Ishikawa (cell line): ENCODE results near the gene SYT15.

ENCODE experiments used
- CEBPB ChIP-seq: IDR thresholded peaks from 2 replicates; pipeline ENCODE4 v1.6.1; 2012
- CREB1 ChIP-seq: IDR thresholded peaks from 2 replicates; pipeline ENCODE4 v1.6.1; 2012; ENCODE audit warnings: low read depth
- EGR1 ChIP-seq: IDR thresholded peaks from 2 replicates; pipeline ENCODE4 v1.6.1; 2012
- EP300 ChIP-seq: IDR thresholded peaks from 2 replicates; pipeline ENCODE4 v1.6.1; 2012; ENCODE audit warnings: borderline replicate concordance
- FOXM1 ChIP-seq: IDR thresholded peaks from 2 replicates; pipeline ENCODE4 v1.6.1; 2012; ENCODE audit warnings: low read depth, borderline replicate concordance
- MAX ChIP-seq: IDR thresholded peaks from 2 replicates; pipeline ENCODE4 v1.6.1; 2012
- NFIC ChIP-seq: IDR thresholded peaks from 2 replicates; pipeline ENCODE4 v1.6.1; 2012
- RAD21 ChIP-seq: IDR thresholded peaks from 2 replicates; pipeline ENCODE4 v1.6.1; 2012; ENCODE audit warnings: low read depth
- REST ChIP-seq: IDR thresholded peaks from 2 replicates; pipeline ENCODE4 v1.6.1; 2012; ENCODE audit warnings: low read depth, mild to moderate bottlenecking
- TAF1 ChIP-seq: IDR thresholded peaks from 2 replicates; pipeline ENCODE4 v1.6.1; 2012; ENCODE audit warnings: low read depth, mild to moderate bottlenecking
- TCF12 ChIP-seq: IDR thresholded peaks from 2 replicates; pipeline ENCODE4 v1.6.1; 2012; ENCODE audit warnings: low read depth
- TEAD4 ChIP-seq: IDR thresholded peaks from 2 replicates; pipeline ENCODE4 v1.6.1; 2012
- USF1 ChIP-seq: IDR thresholded peaks from 2 replicates; pipeline ENCODE4 v1.6.1; 2012
- YY1 ChIP-seq: IDR thresholded peaks from 2 replicates; pipeline ENCODE4 v1.6.1; 2012; ENCODE audit warnings: low read depth
- ZBTB7A ChIP-seq: IDR thresholded peaks from 2 replicates; pipeline ENCODE4 v1.6.1; 2012; ENCODE audit warnings: low read depth

The SYT15 gene

GRCh38 chr10:46546591-46547540 is 32.1 kb upstream of the SYT15 start:
- no peak for TF ChIP-seq CEBPB
- TF ChIP-seq USF1, result no peak
- TF ChIP-seq EP300, result no peak
- TF ChIP-seq TAF1, result no peak
- TF ChIP-seq YY1, result no peak
- TF ChIP-seq NFIC, result no peak
- TF ChIP-seq FOXM1, result no peak
- no peak for TF ChIP-seq TEAD4
- TF ChIP-seq TCF12, result no peak
- no peak for TF ChIP-seq EGR1
- TF ChIP-seq REST, result no peak
- no peak for TF ChIP-seq CREB1
- no peak for TF ChIP-seq ZBTB7A
- no peak for TF ChIP-seq RAD21
- no peak for TF ChIP-seq MAX

DNA sequence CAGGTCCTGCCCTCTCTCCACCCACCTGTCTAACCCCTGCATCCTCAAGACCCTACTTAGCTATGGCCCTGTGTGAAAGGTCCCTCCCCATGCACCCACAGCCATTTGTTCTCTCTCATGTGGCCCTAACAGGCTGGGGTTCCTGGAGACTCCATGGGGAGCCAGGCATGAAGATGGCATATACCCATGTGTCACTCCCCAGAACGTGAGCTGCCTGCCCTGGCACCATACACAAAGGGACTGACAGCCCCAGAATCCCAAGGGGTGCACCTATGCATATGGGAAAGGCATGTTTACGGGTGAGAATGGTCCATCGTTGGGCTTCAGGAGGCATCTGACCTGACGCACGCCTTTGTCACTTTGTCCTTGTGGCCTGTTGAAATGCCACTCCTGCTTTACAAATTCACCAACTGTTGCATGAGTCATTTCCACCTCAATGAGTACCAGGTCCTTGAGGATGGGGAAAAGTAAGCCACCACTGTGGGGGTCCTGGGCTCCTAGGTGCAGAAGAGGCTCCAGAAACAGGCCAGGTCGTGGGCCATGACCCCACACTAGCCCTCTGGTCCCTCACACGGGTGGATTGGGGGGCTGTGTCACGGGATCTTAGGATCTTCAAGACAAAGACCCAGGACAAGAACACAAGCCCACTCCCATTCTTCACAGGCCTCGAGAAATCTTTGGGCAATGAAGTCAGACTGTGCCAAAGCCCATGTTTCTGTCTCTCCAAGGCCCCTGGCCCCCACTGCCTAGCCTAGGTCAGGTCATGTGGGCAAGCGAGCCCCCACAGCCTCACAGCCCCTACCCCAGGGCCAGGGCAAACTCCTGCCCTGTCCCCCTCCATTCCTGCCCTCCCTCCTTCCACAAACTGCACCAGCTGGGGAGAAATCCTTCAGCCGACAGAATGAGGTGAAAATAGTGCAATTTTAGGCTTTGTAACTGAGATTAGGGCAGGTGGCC is 31.1 kb upstream of the SYT15 start:
- TF ChIP-seq USF1 (no peak), ZBTB7A (no peak), TAF1 (no peak), EGR1 (no peak)

DNA sequence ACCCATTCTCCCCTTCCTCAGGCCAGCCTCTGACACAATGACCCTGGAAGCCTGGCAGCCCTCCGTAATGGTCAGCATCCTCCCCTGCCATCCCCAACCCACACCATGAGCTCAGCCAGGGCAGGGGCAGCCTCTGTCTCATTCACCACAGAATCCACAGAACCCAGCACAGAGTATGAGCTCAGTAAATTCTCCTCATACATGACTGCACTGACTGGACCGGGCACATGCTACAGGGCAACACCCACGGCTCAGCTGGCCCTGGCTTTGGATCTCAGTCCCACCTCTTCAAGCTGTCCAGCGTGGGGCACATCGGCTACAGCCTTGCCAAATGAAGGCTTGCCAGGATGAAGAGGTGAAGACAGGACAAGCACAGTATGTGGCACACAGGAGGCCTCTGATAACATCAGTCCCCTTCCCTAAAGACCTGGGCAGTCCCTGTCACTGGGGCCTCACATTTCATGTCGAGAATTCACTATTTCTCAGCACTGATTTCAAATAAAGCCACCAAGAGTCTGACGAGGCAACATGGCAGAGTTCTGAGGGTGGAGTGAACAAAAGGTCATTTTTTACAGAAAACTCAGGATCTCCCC is 30.3 kb upstream of the SYT15 start:
- TF ChIP-seq RAD21, result no peak
- no peak for TF ChIP-seq TAF1
- no peak for TF ChIP-seq NFIC
- TF ChIP-seq CEBPB, result no peak
- no peak for TF ChIP-seq EP300
- TF ChIP-seq TEAD4, result no peak
- no peak for TF ChIP-seq CREB1

- TF ChIP-seq CEBPB, result no peak
- no peak for TF ChIP-seq TCF12
- no peak for TF ChIP-seq REST
Observed at GRCh38 chr10:46549171-46550075, 29.5 kb upstream of the SYT15 start.
